Muscle of leg (tissue), 11 donors: ENCODE data around the gene PFKFB4. TPM values are rescaled to one million over a fixed set of nuclear protein-coding genes. Genes with fewer than 3 reads are reported as not detected.
"Not testable (repeated sequence)": the region's sequence is repeated elsewhere in the genome, so short reads cannot be mapped to it uniquely, and the experiment has no call there.

Source experiments
- DNase-seq: peaks from one replicate; pipeline ENCODE4 v3.0.0; 2013
- H3K27ac ChIP-seq: one replicate; pipeline ENCODE4 v1.5.1; 2013; ENCODE audit warnings: mild to moderate bottlenecking, low read length, control low read depth
- H3K27me3 ChIP-seq: one replicate; pipeline ENCODE4 v1.6.1; 2013; ENCODE audit warnings: low read length; ENCODE audit not compliant: control insufficient read depth, insufficient read depth
- H3K36me3 ChIP-seq: one replicate; pipeline ENCODE4 v1.6.1; 2013; ENCODE audit warnings: low read length; ENCODE audit not compliant: control insufficient read depth, insufficient read depth
- H3K4me1 ChIP-seq: one replicate; pipeline ENCODE4 v1.6.1; 2013; ENCODE audit warnings: low read length; ENCODE audit not compliant: control insufficient read depth, insufficient read depth
- H3K4me3 ChIP-seq: one replicate; pipeline ENCODE4 v1.5.1; 2013; ENCODE audit warnings: low read length, control low read depth
- H3K9me3 ChIP-seq: replicated peaks from 2 replicates; pipeline ENCODE4 v1.6.1; 2013; ENCODE audit warnings: low read depth, low read length; ENCODE audit not compliant: control insufficient read depth
- WGBS: methylation state at CpG from one replicate; pipeline ENCODE4 v1.1.5; 2013; ENCODE audit warnings: missing lambda C conversion rate; ENCODE audit not compliant: insufficient coverage; 5-methylcytosine and 5-hydroxymethylcytosine counted together
- polyA plus RNA-seq, 8 donors: library from polyadenylated mRNA; unstranded; fragments of 120-200 nt; gene quantifications; one replicate each; pipeline versions ENCODE4 v1.2.1 to v1.2.3, GENCODE V29; 2013; ENCODE audit warnings: inconsistent platforms in 1 of 8, low replicate concordance in 1 of 8; ENCODE audit not compliant: insufficient read length in 8 of 8, insufficient read depth in 1 of 8
- total RNA-seq: library from RNA; stranded (reverse); fragments of 120-200 nt; gene quantifications from one replicate; pipeline ENCODE4 v1.2.4, GENCODE V29; 2013

Gene PFKFB4
- total and polyA plus RNA-seq, 9 donors: 3.7 to 5.9 (median 4.8) TPM

GRCh38 chr3:48532977-48533337, 23.6 kb downstream of the PFKFB4 start:
- DNase-seq: no peak
- Histone ChIP-seq H3K27me3 (no peaks in the 10 kb centered on the region), H3K4me1 (no peaks in the 10 kb centered on the region), H3K4me3 (no peak overlapping the region), H3K27ac (no peak overlapping the region), H3K9me3 (no peaks in the 10 kb centered on the region), H3K36me3 (peaks cover 20% of the 10 kb centered on the region)
- no CpG with 5 or more reads among the region's 2 CpGs for WGBS

DNA sequence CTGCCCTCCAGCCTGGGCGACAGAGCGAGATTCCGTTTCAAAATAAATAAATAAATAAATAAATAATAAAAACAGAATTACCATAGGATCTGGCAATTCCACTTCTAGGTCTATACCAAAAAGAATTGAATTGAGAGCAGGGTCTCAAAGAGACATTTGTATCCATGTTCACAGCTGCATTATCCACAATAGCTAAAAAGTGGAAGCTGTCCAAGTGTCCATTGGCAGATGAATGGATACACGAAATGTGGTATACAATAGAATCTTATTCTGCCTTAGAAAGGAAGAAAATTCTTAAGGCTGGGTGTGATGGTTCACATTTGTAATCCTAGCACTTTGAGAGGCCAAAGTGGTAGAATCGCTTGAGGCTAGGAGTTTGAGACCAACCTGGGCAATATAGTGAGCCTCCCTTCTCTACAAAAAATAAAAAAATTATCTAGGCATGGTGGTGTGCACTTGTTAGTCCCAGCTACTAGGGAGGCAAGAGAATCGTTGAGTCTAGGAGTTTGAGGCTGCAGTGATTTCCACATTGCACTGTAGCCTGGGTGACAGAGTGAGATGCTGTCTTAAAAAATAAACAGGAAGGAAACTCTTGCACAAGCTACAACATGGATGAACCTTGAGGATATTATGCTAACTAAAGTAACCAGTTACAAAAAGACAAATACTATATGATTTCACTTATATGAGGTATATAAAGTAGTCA, 24.2 kb downstream of the PFKFB4 start:
- H3K27ac ChIP-seq: no peak overlapping the region
- no peaks in the 10 kb centered on the region for H3K4me1 ChIP-seq
- no peaks in the 10 kb centered on the region for H3K9me3 ChIP-seq
- H3K27me3 ChIP-seq: no peaks in the 10 kb centered on the region
- peaks cover 17% of the 10 kb centered on the region for H3K36me3 ChIP-seq
- H3K4me3 ChIP-seq: no peak overlapping the region
- WGBS: 80% methylated on average over 2 of the region's 6 CpGs
- DNase-seq: no peak

GRCh38 chr3:48530701-48531100, 25.9 kb downstream of the PFKFB4 start:
- H3K27me3 ChIP-seq, H3K9me3 ChIP-seq, H3K27ac ChIP-seq, DNase-seq, H3K4me1 ChIP-seq, H3K4me3 ChIP-seq: not testable (repeated sequence)
- WGBS: 100% methylated on average over 3 of the region's 4 CpGs
- H3K36me3 ChIP-seq: peaks cover 14% of the 10 kb centered on the region

DNA sequence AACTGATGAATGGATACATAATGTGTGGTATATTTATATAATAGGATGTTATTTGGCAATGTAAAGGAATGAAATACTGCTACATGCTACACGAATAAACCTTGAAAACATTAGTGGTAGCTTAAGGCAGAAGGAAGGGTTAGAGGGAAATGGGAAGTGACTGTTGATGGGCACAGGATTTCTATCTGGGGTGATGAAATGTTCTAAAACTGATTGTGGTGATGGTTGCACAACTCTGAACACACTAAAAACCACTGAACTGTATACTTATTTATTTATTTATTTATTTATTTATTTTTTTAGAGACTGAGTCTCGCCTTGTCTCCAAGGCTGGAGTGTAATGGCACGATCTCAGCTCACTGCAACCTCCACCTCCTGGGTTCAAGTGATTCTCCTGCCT, 27.8 kb downstream of the PFKFB4 start:
- Histone ChIP-seq H3K36me3 (peaks cover 6% of the 10 kb centered on the region), H3K4me1 (no peaks in the 10 kb centered on the region), H3K27me3 (no peaks in the 10 kb centered on the region), H3K9me3 (no peaks in the 10 kb centered on the region), H3K27ac (no peak overlapping the region), H3K4me3 (no peak overlapping the region)
- DNase-seq: peak; percentile 39
- WGBS: 80% methylated on average over 1 of the region's 3 CpGs

- peaks cover 9% of the 10 kb centered on the region for H3K36me3 ChIP-seq
- no peak overlapping the region for H3K4me3 ChIP-seq
- no peaks in the 10 kb centered on the region for H3K27me3 ChIP-seq
- H3K4me1 ChIP-seq: no peaks in the 10 kb centered on the region
- WGBS: no CpG with 5 or more reads among the region's 9 CpGs
- DNase-seq: no peak
- no peaks in the 10 kb centered on the region for H3K9me3 ChIP-seq
- no peak overlapping the region for H3K27ac ChIP-seq
These were observed 28.6 kb downstream of the PFKFB4 start for GRCh38 chr3:48528048-48528447.

- H3K4me1 ChIP-seq: no peaks in the 10 kb centered on the region
- no peak overlapping the region for H3K27ac ChIP-seq
- H3K4me3 ChIP-seq: no peak overlapping the region
- H3K36me3 ChIP-seq: peaks cover 12% of the 10 kb centered on the region
- WGBS: 90% methylated on average over 6 of the region's 9 CpGs
- no peaks in the 10 kb centered on the region for H3K9me3 ChIP-seq
- DNase-seq: no peak
- H3K27me3 ChIP-seq: no peaks in the 10 kb centered on the region
These were observed 31.6 kb downstream of the PFKFB4 start for GRCh38 chr3:48524970-48525369.

GRCh38 chr3:48521635-48522034, 35.0 kb downstream of the PFKFB4 start:
- no peak for DNase-seq
- Histone ChIP-seq H3K4me1 (no peaks in the 10 kb centered on the region), H3K9me3 (no peaks in the 10 kb centered on the region), H3K27ac (no peak overlapping the region), H3K4me3 (no peak overlapping the region), H3K27me3 (no peaks in the 10 kb centered on the region), H3K36me3 (peaks cover 7% of the 10 kb centered on the region)
- WGBS: 89% methylated on average over 3 of the region's 6 CpGs

DNA sequence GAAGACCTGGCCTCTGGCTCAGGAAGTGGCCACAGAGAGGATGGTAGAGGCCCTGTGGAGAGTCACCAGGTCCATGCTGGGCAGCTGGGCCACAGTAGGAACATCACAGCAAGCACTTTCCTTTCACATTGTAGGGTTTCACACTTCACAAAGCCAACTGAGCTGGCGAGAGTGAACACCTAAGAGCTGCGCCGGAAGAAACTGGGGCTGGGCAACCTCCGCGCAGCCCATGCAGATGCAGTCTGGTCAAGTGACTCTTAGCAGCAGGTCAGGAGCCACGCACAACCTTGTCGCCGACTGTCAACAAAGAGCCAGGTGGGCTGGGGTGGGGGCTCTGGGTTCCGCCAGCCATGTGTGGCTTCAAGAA, 37.3 kb downstream of the PFKFB4 start:
- H3K36me3 ChIP-seq: peaks cover 7% of the 10 kb centered on the region
- WGBS: 95% methylated on average over 9 of the region's 9 CpGs
- H3K9me3 ChIP-seq: no peaks in the 10 kb centered on the region
- H3K27me3 ChIP-seq: no peaks in the 10 kb centered on the region
- no peaks in the 10 kb centered on the region for H3K4me1 ChIP-seq
- no peak overlapping the region for H3K4me3 ChIP-seq
- no peak overlapping the region for H3K27ac ChIP-seq
- DNase-seq: no peak

GRCh38 chr3:48518638-48519276, 37.8 kb downstream of the PFKFB4 start:
- H3K4me1 ChIP-seq: no peaks in the 10 kb centered on the region
- H3K27me3 ChIP-seq: no peaks in the 10 kb centered on the region
- H3K36me3 ChIP-seq: peaks cover 7% of the 10 kb centered on the region
- no peak for DNase-seq
- H3K4me3 ChIP-seq: no peak overlapping the region
- no peak overlapping the region for H3K27ac ChIP-seq
- WGBS: 61% methylated on average over 10 of the region's 12 CpGs
- no peaks in the 10 kb centered on the region for H3K9me3 ChIP-seq

GRCh38 chr3:48518069-48518468, 38.5 kb downstream of the PFKFB4 start:
- Histone ChIP-seq H3K4me3 (no peak overlapping the region), H3K27ac (no peak overlapping the region), H3K27me3 (no peaks in the 10 kb centered on the region), H3K4me1 (no peaks in the 10 kb centered on the region), H3K36me3 (peaks cover 3% of the 10 kb centered on the region), H3K9me3 (no peaks in the 10 kb centered on the region)
- DNase-seq: no peak
- 92% methylated on average over 4 of the region's 6 CpGs for WGBS
